Panc1 (cell line): ENCODE measurements around the gene RPP30. TPM values are rescaled to one million over a fixed set of nuclear protein-coding genes. Genes with fewer than 3 reads are reported as not detected.
A peak's percentile ranks its signal among the peaks of the same experiment; 100 is the strongest.

Experiments used
- ATAC-seq: fragments of 200-7000 bp; cut with Tn5 transposase; 2 replicates; pipeline ENCODE4 v1.9.1; 2020; ENCODE audit warnings: mild to moderate bottlenecking, moderate library complexity
- Bru-seq: library from RNA; stranded (reverse); fragments of 400-500 nt; gene quantifications from one replicate; lab custom pipeline; 2021; lab: Mats Ljungman, UMichigan
- BruChase-seq, 2 experiments: library from RNA; stranded (reverse); fragments of 400-500 nt; gene quantifications; one replicate each; lab custom pipeline; 2021; lab: Mats Ljungman, UMichigan
- BruUV-seq: library from RNA; stranded (reverse); fragments of 400-500 nt; replicated peaks from 2 replicates; lab custom pipeline; 2021; lab: Mats Ljungman, UMichigan
- CTCF ChIA-PET: fragments of 300-600 bp; sonication (Branson Sonifier 250); formaldehyde crosslinking; loops from one replicate; lab custom pipeline; 2022; ENCODE audit warnings: antibody characterized with exemption; lab: Charles Lee
- POLR2A ChIA-PET: fragments of 300-600 bp; sonication (Branson Sonifier 250); formaldehyde crosslinking; loops from one replicate; lab custom pipeline; 2022; ENCODE audit warnings: antibody characterized with exemption; lab: Charles Lee
- DNase-seq: peaks from one replicate; pipeline ENCODE4 v3.0.0-alpha.2; 2010; ENCODE audit warnings: low read depth, low spot score
- H3K27ac ChIP-seq: 2 replicates; pipeline ENCODE4 v1.5.1; 2011; ENCODE audit warnings: mild to moderate bottlenecking, low read length, inconsistent platforms
- H3K27me3 ChIP-seq: fragments of 200-500 bp; sonication (Bioruptor generic); 2 replicates; pipeline ENCODE4 v1.6.0; 2014; ENCODE audit warnings: low read length, inconsistent platforms; ENCODE audit not compliant: control insufficient read depth, insufficient read depth
- H3K36me3 ChIP-seq: fragments of 200-500 bp; sonication (Bioruptor generic); 2 replicates; pipeline ENCODE4 v1.5.1; 2014; ENCODE audit warnings: inconsistent platforms, mild to moderate bottlenecking, low read length, moderate library complexity; ENCODE audit not compliant: control insufficient read depth, insufficient read depth
- H3K4me1 ChIP-seq: 2 replicates; pipeline ENCODE4 v1.5.1; 2011; ENCODE audit warnings: inconsistent platforms, mild to moderate bottlenecking, low read length, moderate library complexity; ENCODE audit not compliant: control insufficient read depth, insufficient read depth
- H3K4me3 ChIP-seq, 2 experiments: 2 replicates each; pipeline ENCODE4 v1.5.1; 2011 to 2012; ENCODE audit warnings: low read depth in 2 of 2, low read length in 2 of 2, mild to moderate bottlenecking in 2 of 2, inconsistent platforms in 1 of 2, moderate library complexity in 1 of 2
- H3K9me3 ChIP-seq: fragments of 200-500 bp; sonication (Bioruptor generic); 2 replicates; pipeline ENCODE4 v1.5.1; 2014; ENCODE audit warnings: low read depth, mild to moderate bottlenecking, inconsistent platforms, low read length, moderate library complexity; ENCODE audit not compliant: control insufficient read depth, insufficient read depth
- CTCF ChIP-seq: fragments of 450-650 bp; IDR thresholded peaks from 2 replicates; pipeline ENCODE4 v1.5.1; 2017; ENCODE audit warnings: mild to moderate bottlenecking
- POLR2AphosphoS5 ChIP-seq: IDR thresholded peaks from 2 replicates; pipeline ENCODE4 v1.6.1; 2012; ENCODE audit warnings: mild to moderate bottlenecking, low read depth, low read length, moderate library complexity
- REST ChIP-seq, 2 experiments: IDR thresholded peaks; 2 replicates each; pipeline ENCODE4 v1.6.1; 2011 to 2012; ENCODE audit warnings: low read depth in 2 of 2, control low read depth in 1 of 2, low read length in 1 of 2, mild to moderate bottlenecking in 1 of 2, moderate library complexity in 1 of 2; ENCODE audit not compliant: insufficient read depth in 1 of 2
- SIN3A ChIP-seq: IDR thresholded peaks from 2 replicates; pipeline ENCODE4 v1.6.1; 2012; ENCODE audit warnings: low read depth, mild to moderate bottlenecking, low read length, moderate library complexity, borderline replicate concordance; ENCODE audit not compliant: insufficient read depth
- TCF7L2 ChIP-seq: IDR thresholded peaks from 2 replicates; pipeline ENCODE4 v1.6.1; 2011; ENCODE audit warnings: mild to moderate bottlenecking, low read depth, low read length, inconsistent platforms
- in situ Hi-C: cut with HindIII; loops from 2 replicates; pipeline ENCODE4 v1.10.0; 2016; ENCODE audit warnings: low sequenced_read_pairs, low pct_unique_long_range_greater_than_20kb
- intact Hi-C: fragments of 100-400 bp; cut with micrococcal nuclease; formaldehyde crosslinking; loops from one replicate; pipeline ENCODE4 v1.10.0; 2022; ENCODE audit not compliant: unreplicated experiment
- long read RNA-seq: library from polyadenylated mRNA; unstranded; transcript quantifications from one replicate; pipeline ENCODE4 v2.0.0, GENCODE V29; 2021; ENCODE audit not compliant: unreplicated experiment
- polyA plus RNA-seq: library from polyadenylated mRNA; unstranded; fragments of >200 nt; gene quantifications from one replicate; pipeline ENCODE4 v1.2.1, GENCODE V29; 2012; ENCODE audit warnings: missing spikeins; ENCODE audit not compliant: insufficient read length
- total RNA-seq: library from RNA; stranded (reverse); gene quantifications from one replicate; pipeline ENCODE4 v1.2.1, GENCODE V29; 2021; ENCODE audit not compliant: unreplicated experiment

The RPP30 gene
- total RNA-seq (59.0 TPM), Bru-seq, nascent RNA (percentile 86 among the genes with signal in this experiment), BruChase-seq, experiment 1, labeled RNA remaining after a 2-hour chase (percentile 76 among the genes with signal in this experiment), BruChase-seq, experiment 2, labeled RNA remaining after a 6-hour chase (percentile 79 among the genes with signal in this experiment)
- 32.6 TPM for polyA plus RNA-seq
- long read RNA-seq, transcript RPP30-202 (11 exons, 2,589 nt), result major isoform, 46 of 72 reads
- long read RNA-seq, partial matches to known transcripts, result 11 of 72 reads
- long read RNA-seq, other reads (novel, unspliced or antisense), result 14 of 72 reads

GRCh38 chr10:90871766-90872647, at the start of gene RPP30:
TSS of gene RPP30 (plus strand) at chr10:90871974. CDS start at chr10:90871987, 13 bp downstream.
- ChIA-PET POLR2A (no interaction called here), CTCF (interaction anchor here (0.9 kb wide), 1 partner anchor 14 kb away, joined by 3 read pairs; the partner anchor contains the start of gene HTR7)
- in situ Hi-C loops (no loop called here), intact Hi-C loops (loop anchor here (2.0 kb wide), 1 partner anchor 121 kb away; no protein-coding TSS in a partner anchor)
- H3K4me1 ChIP-seq, result peaks cover 10% of the 10 kb centered on the region; the same call in 1 of the 2 replicates
- peaks cover 12% of the 10 kb centered on the region; the same call in 1 of the 2 replicates for H3K9me3 ChIP-seq
- DNase-seq (peak; percentile 73), ATAC-seq (peak; percentile 100)
- H3K27me3 ChIP-seq, result peaks cover 2% of the 10 kb centered on the region; the same call in 1 of the 2 replicates
- peak within 1 kb of the TSS; percentile 93 for H3K27ac ChIP-seq
- no TSS peak for BruUV-seq
- TF ChIP-seq TCF7L2 (no peak), CTCF (no peak), REST (IDR thresholded peaks at IDR 0.05; ENCODE audit: insufficient read depth in 1 of 2, low read depth in 2 of 2, low read length in 1 of 2) (no peak), POLR2AphosphoS5 (peak; percentile 83), SIN3A (peak; percentile 80; the same call in 1 of the 2 replicates)
- peaks cover 20% of the 10 kb centered on the region for H3K36me3 ChIP-seq
- peak within 1 kb of the TSS; percentile 90 to 99 for H3K4me3 ChIP-seq

- intact Hi-C loops, result no loop called here
- Histone ChIP-seq H3K27me3 (no peaks in the 10 kb centered on the region), H3K36me3 (no peaks in the 10 kb centered on the region), H3K9me3 (no peaks in the 10 kb centered on the region), H3K27ac (no peak overlapping the region), H3K4me3 (no peak overlapping the region), H3K4me1 (no peaks in the 10 kb centered on the region)
- BruUV-seq, result no TSS peak
- no peak for DNase-seq
- no peak for ATAC-seq
- ChIA-PET CTCF (no interaction called here), POLR2A (no interaction called here)
- in situ Hi-C loops, result no loop called here
- TF ChIP-seq CTCF (no peak), TCF7L2 (no peak), SIN3A (no peak)
Observed at GRCh38 chr10:90822508-90822907, 49.3 kb upstream of the RPP30 start.
